Activated T-cell treated with anti-CD3 and anti-CD28 coated beads, Interleukin-2, amount 50 U/mL, for 4 hours (primary cell): ENCODE results near the gene FOCAD. TPM values are rescaled to one million over a fixed set of nuclear protein-coding genes. Genes with fewer than 3 reads are reported as not detected.
"Not testable (repeated sequence)": the region's sequence is repeated elsewhere in the genome, so short reads cannot be mapped to it uniquely, and the experiment has no call there.

Source experiments
- ATAC-seq, 2 donors: fragments of 200-7000 bp; cut with Tn5 transposase; one replicate each; pipeline ENCODE4 v1.10.0; 2021
- DNase-seq: peaks from one replicate; pipeline ENCODE4 v3.0.0-alpha.2; 2020
- H3K27me3 Mint-ChIP-seq: one replicate; pipeline ENCODE4 v1.8.0; 2021; ENCODE audit warnings: low read depth, mixed read lengths
- H3K36me3 Mint-ChIP-seq: one replicate; pipeline ENCODE4 v1.8.0; 2022; ENCODE audit warnings: mixed read lengths; ENCODE audit not compliant: insufficient read depth
- H3K4me1 Mint-ChIP-seq: one replicate; pipeline ENCODE4 v1.8.0; 2021; ENCODE audit warnings: low read depth, mixed read lengths
- H3K4me3 Mint-ChIP-seq: one replicate; pipeline ENCODE4 v1.8.0; 2021; ENCODE audit warnings: mild to moderate bottlenecking, moderate library complexity, mixed read lengths
- H3K9me3 Mint-ChIP-seq: one replicate; pipeline ENCODE4 v1.8.0; 2021; ENCODE audit warnings: mixed read lengths
- total RNA-seq, 3 donors: library from RNA; stranded (reverse); gene quantifications; one replicate each; pipeline ENCODE4 v1.2.1, GENCODE V29; 2021

FOCAD gene
- total RNA-seq, 3 donors from 2014 or later = 15.5 to 19.9 (median 18.6) TPM

DNA sequence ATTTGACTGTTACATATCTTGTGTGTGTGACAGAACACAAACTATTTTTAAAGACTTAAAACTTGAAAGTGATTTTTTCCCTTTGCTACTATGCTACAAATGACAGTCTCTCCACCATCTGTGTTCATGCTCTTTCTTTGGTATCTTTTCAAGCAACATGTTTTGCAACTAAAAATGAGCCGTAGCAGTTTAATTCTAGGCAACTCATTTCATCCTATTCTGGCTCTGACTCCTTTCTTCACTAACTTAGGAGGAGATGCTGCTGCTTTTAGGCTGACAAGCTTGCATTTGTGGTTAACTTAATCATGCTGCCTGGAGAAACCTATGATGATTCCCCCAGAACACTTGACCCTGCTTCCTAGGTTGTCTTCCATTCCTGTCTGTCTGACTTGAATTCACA is 246.8 kb downstream of the FOCAD start:
- Mint-ChIP-seq H3K36me3 (peaks cover 14% of the 10 kb centered on the region), H3K9me3 (no peaks in the 10 kb centered on the region), H3K4me1 (peaks cover 11% of the 10 kb centered on the region), H3K4me3 (no peak overlapping the region), H3K27me3 (no peaks in the 10 kb centered on the region)
- DNase-seq (no peak), ATAC-seq (no peak)

DNA sequence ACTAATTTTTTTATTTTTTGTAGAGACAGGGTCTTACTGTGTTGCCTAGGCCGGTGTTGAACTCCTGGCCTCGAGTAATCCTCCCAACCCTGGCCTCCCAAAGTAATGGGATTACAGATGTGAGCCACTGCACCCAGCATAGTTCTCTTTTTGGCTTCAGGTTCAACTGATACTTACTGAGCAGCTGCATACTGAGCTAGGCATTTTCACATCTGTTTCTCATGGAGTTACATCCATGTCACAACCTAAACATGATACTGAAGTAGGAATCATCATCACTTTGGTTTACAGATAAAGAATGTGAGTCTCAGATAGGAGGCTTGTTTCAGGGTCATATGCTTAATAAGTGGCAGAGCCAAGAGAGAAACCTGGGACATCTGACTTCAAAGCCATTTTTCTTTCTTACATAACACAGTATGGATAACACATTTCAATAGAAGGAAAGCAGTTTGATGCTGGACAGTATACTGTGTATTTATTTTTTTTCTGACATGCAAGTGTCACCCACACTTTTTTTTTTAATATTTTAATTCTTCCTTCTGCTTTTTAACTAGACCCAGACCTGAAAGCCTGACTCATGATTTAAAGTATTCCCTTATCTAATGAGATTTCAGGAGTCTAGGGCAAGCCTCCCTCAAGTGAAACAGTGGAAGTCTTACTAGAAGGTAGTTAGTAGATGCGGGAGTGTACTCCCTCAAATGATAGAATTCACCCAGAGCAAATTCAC is 256.6 kb downstream of the FOCAD start:
- peak; percentile 21 to 23 for ATAC-seq
- Mint-ChIP-seq H3K4me3 (no peak overlapping the region), H3K27me3 (no peaks in the 10 kb centered on the region), H3K4me1 (peaks cover 3% of the 10 kb centered on the region), H3K36me3 (peaks cover 5% of the 10 kb centered on the region), H3K9me3 (no peaks in the 10 kb centered on the region)
- DNase-seq = no peak

DNA sequence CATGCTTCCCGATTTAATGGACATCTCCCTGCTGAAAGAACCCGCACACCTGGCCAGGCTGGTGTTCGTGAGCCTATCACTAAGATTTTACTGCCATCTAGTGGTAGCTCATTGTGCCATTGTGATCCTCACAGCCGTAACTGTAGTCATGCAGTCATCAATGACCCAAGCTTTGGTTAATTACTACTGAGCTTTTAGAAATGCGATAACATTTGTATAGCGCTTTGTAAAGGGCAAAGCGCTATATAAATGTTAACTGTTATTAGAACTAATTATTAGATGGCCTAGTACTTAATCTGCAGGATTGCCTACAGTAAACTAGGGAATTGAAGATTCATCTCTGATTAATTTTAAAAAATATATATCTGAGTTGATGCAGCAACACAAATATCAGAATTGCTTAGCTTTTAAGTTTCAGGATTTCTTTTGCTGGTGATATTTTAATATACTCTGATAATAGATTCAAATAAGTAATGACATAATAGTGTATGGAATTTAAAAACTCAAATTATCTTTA is 257.2 kb downstream of the FOCAD start:
- ATAC-seq (peak; percentile 91 to 92), DNase-seq (peak; percentile 43)
- Mint-ChIP-seq H3K4me1 (peaks cover 3% of the 10 kb centered on the region), H3K36me3 (peaks cover 3% of the 10 kb centered on the region), H3K9me3 (no peaks in the 10 kb centered on the region), H3K27me3 (no peaks in the 10 kb centered on the region), H3K4me3 (no peak overlapping the region)

DNA sequence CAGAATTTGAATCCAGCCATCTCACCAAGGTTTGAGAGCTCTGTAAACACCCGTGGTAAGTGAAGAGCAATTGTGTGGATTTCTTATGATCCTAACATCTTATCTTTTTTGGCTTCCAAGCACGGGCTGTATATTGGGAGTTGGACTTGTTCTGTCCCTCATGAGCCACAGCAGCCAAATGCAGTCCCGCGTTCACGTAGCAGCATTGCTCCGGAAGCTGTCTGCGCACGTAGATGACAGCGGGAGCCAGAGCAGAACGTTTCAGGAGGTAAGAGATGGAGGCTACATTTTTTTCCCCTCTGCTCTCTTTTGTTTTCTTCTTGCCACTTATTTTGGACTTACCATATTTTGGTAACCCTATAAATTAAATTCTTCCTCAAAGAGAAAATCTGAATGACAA is 260.4 kb downstream of the FOCAD start:
- Mint-ChIP-seq H3K4me1 (peaks cover 3% of the 10 kb centered on the region), H3K36me3 (peaks cover 14% of the 10 kb centered on the region)

DNA sequence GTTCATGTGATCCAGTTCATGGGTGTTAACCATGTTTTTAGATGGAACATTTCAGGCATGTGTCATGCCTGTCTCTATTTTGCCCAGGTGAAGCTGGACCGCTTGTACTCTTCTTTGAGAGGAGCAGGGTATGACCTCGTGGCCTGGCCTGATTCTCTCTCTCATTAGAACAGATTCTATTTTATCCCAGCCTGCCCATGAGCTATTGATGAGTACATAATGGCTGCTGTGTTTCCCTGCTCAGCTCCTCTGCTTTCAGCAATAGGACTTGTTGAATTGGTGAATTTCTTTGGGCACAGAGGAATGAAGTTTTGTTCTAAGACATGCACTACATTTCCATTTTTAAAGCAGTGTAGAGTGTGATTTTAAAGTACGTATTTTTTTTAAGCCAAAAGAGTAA is 261.2 kb downstream of the FOCAD start:
- no peaks in the 10 kb centered on the region for H3K27me3 Mint-ChIP-seq
- peaks cover 14% of the 10 kb centered on the region for H3K36me3 Mint-ChIP-seq

More for the DNA sequence above, 260.4 kb downstream of the FOCAD start:
- no peak for ATAC-seq
- H3K9me3 Mint-ChIP-seq = no peaks in the 10 kb centered on the region
- no peak for DNase-seq
- no peak overlapping the region for H3K4me3 Mint-ChIP-seq
- H3K27me3 Mint-ChIP-seq = no peaks in the 10 kb centered on the region

DNA sequence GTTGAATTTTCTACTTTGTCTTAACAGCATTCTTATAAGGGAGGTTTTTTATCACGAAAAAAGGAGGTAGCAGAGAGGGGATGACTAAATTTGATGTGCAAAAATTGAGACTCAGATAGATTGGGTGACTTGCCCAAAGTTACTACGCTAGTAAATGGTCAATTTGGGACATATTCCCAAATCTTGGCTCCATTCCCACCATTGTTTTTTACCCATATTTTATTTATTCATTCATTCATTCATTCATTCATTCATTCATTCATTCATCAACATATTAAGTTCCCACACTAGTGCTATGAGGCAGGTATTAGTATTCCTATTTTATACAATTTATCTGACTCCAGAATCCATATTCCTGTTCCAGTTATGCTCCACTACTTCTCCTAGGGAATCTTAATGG is 261.8 kb downstream of the FOCAD start:
- peaks cover 3% of the 10 kb centered on the region for H3K4me1 Mint-ChIP-seq
- no peak for ATAC-seq

More for the DNA sequence above, 261.2 kb downstream of the FOCAD start:
- Mint-ChIP-seq H3K9me3 (no peaks in the 10 kb centered on the region), H3K4me1 (peaks cover 3% of the 10 kb centered on the region), H3K4me3 (no peak overlapping the region)
- ATAC-seq (no peak), DNase-seq (no peak)

DNA sequence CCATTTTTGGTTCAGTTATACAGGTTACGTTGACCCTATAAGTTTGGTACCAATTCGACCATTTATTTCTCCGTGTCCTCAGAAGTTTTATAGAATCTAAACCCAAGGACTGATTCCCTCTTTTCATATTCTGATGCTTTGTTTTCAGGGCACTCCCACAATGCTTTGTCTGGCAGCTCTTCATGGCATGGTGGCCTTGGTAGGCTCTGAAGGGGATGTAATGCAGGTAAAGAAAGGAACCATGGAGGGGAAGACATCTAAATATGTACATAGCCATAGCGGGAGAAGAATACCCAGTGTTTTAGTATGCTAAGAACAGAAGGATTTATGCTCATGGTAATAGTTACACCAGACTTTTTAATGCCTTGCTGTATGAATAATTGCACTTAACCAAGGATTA is 264.6 kb downstream of the FOCAD start:
- Mint-ChIP-seq H3K4me3 (no peak overlapping the region), H3K36me3 (peaks cover 32% of the 10 kb centered on the region), H3K9me3 (no peaks in the 10 kb centered on the region), H3K4me1 (no peaks in the 10 kb centered on the region), H3K27me3 (no peaks in the 10 kb centered on the region)
- DNase-seq = no peak
- ATAC-seq = no peak

More for the DNA sequence above, 261.8 kb downstream of the FOCAD start:
- Mint-ChIP-seq H3K4me3 (no peak overlapping the region), H3K27me3 (no peaks in the 10 kb centered on the region), H3K36me3 (peaks cover 15% of the 10 kb centered on the region), H3K9me3 (no peaks in the 10 kb centered on the region)
- no peak for DNase-seq

DNA sequence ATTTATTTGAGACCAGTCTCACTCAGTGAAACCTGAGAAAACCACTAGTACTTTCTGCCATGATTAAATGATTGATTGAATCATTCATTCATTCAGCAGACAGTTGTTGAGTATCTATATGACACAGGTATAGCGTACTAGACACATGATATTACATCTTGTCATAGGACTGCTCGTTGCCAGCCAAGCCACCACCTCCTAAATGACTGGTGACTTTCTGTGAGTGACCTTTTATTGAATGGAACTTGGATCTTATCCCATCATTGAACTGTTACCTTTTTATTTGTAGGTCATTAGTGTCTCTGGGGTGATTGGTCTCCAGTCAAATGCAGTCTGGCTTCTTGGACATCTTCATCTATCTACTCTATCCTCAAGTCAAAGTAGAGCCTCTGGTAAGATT is 266.6 kb downstream of the FOCAD start:
- H3K4me1 Mint-ChIP-seq = no peaks in the 10 kb centered on the region
- ATAC-seq (no peak), DNase-seq (no peak)
- peaks cover 32% of the 10 kb centered on the region for H3K36me3 Mint-ChIP-seq
- no peaks in the 10 kb centered on the region for H3K27me3 Mint-ChIP-seq
- H3K9me3 Mint-ChIP-seq = no peaks in the 10 kb centered on the region
- no peak overlapping the region for H3K4me3 Mint-ChIP-seq

DNA sequence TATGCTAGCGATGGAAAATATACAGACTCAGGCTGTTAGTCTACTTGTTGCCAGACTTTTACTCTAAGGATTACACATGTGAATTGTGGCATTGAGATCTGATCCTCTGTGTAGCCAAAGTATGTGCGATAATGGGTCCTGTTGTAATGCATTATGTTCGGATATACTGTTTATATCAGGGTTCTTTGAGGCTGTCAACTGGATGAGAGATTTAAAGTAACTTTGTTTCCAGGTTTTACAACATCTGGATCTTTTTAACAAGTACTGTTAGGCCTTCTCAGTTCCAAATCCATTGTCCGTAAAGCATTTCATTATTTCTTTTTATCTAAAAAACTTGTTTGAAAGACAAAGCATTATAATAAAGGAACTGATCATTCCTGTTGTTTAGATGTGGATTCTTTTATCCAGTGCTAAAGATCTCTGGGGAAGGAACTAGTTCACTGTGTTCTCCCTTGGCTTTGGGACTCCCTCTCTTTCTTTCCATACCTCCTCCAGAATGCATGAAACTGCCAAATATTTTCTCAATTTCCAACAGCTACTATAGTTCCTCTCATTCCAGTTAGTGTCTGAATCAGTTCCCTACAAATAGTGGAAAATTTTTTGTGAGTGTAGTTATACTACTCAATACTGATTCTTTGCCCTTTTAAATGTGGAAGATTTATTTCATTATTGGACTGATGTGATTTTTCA is 278.6 kb downstream of the FOCAD start:
- H3K4me1 Mint-ChIP-seq = no peaks in the 10 kb centered on the region
- ATAC-seq (no peak), DNase-seq (no peak)
- H3K36me3 Mint-ChIP-seq = peaks cover 24% of the 10 kb centered on the region
- no peaks in the 10 kb centered on the region for H3K27me3 Mint-ChIP-seq
- no peak overlapping the region for H3K4me3 Mint-ChIP-seq
- H3K9me3 Mint-ChIP-seq = peaks cover 9% of the 10 kb centered on the region

DNA sequence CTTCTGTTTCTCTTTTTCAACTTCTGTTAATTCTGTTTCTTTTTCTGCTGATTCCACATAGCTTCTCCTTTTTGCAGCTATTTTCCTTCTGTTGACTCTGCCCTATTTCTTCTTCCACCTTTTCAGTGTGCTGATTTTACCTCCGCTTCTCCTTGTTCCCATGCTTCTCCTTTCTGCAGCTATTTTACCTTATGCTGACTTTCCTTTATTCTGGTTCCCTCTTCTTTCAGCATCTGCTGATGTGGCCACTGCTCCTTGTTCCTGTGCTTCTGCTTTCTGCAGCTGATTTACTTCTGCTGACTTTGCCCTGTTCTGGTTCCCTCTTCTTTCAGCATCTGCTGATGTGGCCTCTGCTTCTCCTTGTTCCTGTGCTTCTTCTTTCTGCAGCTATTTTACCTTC is 288.6 kb downstream of the FOCAD start:
- DNase-seq (no peak), ATAC-seq (no peak)
- H3K4me3 Mint-ChIP-seq = no peak overlapping the region
- peaks cover 8% of the 10 kb centered on the region for H3K9me3 Mint-ChIP-seq
- H3K4me1 Mint-ChIP-seq = no peaks in the 10 kb centered on the region
- H3K36me3 Mint-ChIP-seq = peaks cover 31% of the 10 kb centered on the region
- H3K27me3 Mint-ChIP-seq = no peaks in the 10 kb centered on the region

DNA sequence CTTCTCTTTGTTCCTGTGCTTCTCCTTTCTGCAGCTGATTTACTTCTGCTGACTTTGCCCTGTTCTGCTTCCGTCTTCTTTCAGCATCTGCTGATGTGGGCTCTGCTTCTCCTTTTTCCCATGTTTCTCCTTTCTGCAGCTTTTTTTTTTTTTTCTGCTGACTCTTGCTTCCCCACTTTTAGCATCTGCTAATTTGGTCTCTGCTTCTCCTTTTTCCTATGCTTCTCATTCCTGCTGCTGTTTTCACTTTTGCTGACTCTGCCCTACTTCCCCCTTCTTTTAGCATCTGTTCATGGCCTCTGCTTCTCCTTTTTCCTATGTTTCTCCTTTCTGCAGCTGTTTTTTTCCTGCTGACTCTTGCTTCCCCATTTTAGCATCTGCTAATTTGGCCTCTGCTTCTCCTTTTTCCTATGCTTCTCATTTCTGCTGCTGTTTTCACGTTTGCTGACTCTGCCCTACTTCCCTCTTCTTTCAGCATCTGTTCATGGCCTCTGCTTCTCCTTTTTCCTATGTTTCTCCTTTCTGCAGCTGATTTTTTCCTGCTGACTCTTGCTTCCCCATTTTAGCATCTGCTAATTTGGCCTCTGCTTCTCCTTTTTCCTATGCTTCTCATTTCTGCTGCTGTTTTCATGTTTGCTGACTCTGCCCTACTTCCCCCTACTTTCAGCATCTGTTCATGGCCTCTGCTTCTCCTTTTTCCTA is 289.3 kb downstream of the FOCAD start:
- H3K4me1 Mint-ChIP-seq, H3K4me3 Mint-ChIP-seq, DNase-seq, H3K9me3 Mint-ChIP-seq, ATAC-seq, H3K27me3 Mint-ChIP-seq: not testable (repeated sequence)
- peaks cover 32% of the 10 kb centered on the region for H3K36me3 Mint-ChIP-seq

DNA sequence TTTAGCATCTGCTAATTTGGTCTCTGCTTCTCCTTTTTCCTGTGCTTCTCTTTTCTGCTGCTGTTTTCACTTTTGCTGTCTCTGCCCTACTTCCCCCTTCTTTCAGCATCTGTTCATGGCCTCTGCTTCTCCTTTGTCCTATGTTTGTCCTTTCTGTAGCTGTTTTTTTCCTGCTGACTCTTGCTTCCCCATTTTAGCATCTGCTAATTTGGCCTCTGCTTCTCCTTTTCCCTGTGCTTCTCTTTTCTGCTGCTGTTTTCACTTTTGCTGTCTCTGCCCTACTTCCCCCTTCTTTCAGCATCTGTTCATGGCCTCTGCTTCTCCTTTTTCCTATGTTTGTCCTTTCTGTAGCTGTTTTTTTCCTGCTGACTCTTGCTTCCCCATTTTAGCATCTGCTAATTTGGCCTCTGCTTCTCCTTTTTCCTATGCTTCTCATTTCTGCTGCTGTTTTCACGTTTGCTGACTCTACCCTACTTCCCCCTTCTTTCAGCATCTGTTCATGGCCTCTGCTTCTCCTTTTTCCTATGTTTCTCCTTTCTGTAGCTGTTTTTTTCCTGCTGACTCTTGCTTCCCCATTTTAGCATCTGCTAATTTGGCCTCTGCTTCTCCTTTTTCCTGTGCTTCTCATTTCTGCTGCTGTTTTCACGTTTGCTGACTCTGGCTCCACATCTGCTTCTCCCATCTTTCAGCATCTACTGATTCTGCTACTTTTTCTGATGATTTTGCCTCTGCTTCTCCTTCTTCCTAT is 290.3 kb downstream of the FOCAD start:
- not testable (repeated sequence) for H3K4me3 Mint-ChIP-seq, ATAC-seq, H3K27me3 Mint-ChIP-seq, DNase-seq, H3K9me3 Mint-ChIP-seq, H3K4me1 Mint-ChIP-seq
- peaks cover 36% of the 10 kb centered on the region for H3K36me3 Mint-ChIP-seq

DNA sequence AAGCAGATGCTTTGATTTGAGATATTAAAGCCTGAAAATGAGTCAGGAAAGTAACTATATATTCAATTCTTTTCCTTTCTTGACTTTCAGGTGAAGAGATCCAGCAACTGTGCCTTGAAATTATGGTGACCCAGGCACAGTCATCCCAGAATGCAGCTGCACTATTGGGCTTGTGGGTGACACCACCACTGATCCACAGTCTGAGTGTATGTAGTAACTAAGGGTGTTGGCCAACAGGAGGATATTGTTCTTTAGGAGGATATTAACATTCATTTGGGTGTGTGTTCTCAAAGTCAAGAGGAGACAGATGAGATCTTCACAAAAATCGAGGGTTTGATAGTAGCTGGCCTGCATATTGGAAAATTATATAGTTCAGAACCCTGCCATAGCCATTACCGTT is 294.2 kb downstream of the FOCAD start:
- peaks cover 39% of the 10 kb centered on the region for H3K36me3 Mint-ChIP-seq
- ATAC-seq = no peak
- no peaks in the 10 kb centered on the region for H3K27me3 Mint-ChIP-seq
- H3K4me1 Mint-ChIP-seq = no peaks in the 10 kb centered on the region
- DNase-seq = no peak
- H3K9me3 Mint-ChIP-seq = no peaks in the 10 kb centered on the region
- no peak overlapping the region for H3K4me3 Mint-ChIP-seq
